Peyer's patch (tissue), 4 donors: ENCODE measurements around the gene MIPOL1. TPM values are rescaled to one million over a fixed set of nuclear protein-coding genes. Genes with fewer than 3 reads are reported as not detected.
"Not testable (repeated sequence)": the region's sequence is repeated elsewhere in the genome, so short reads cannot be mapped to it uniquely, and the experiment has no call there.

Experiments
- DNase-seq, 3 donors: peaks; one replicate each; pipeline ENCODE4 v3.0.0-alpha.2; 2017 to 2019
- H3K27ac ChIP-seq, 4 donors: fragments of 200-600 bp; sonication (generic); one replicate each; pipeline ENCODE4 v1.5.1; 2016 to 2019
- H3K27me3 ChIP-seq, 2 donors: fragments of 200-600 bp; sonication (generic); one replicate each; pipeline ENCODE4 v1.5.1; 2019
- H3K36me3 ChIP-seq, 3 donors: fragments of 200-600 bp; sonication (generic); one replicate each; pipeline ENCODE4 v1.5.1; 2016 to 2019
- H3K4me1 ChIP-seq, 4 donors: fragments of 200-600 bp; sonication (generic); one replicate each; pipeline ENCODE4 v1.5.1; 2016 to 2019
- H3K4me3 ChIP-seq, 4 donors: fragments of 200-600 bp; sonication (generic); 1 replicate in 3 of 4; 2 replicates in 1 of 4; pipeline ENCODE4 v1.5.1; 2016 to 2019; ENCODE audit warnings: mild to moderate bottlenecking in 1 of 4
- H3K9me3 ChIP-seq, 4 donors: fragments of 200-600 bp; sonication (generic); one replicate each; pipeline ENCODE4 v1.5.1; 2016 to 2019; ENCODE audit warnings: mild to moderate bottlenecking in 1 of 4
- CTCF ChIP-seq, 6 experiments: fragments of 450-650 bp in 4 of 6; fragments of 200-600 bp in 2 of 6; sonication (generic) in 1 of 6; IDR thresholded peaks; one replicate each; pipeline ENCODE4 v1.5.1; 2017 to 2019; ENCODE audit warnings: antibody characterized with exemption in 6 of 6, mild to moderate bottlenecking in 3 of 6, moderate library complexity in 1 of 6
- POLR2A ChIP-seq, 2 donors: fragments of 450-650 bp; IDR thresholded peaks; one replicate each; pipeline ENCODE4 v1.5.1; 2017; ENCODE audit warnings: antibody characterized with exemption in 2 of 2, mild to moderate bottlenecking in 2 of 2, moderate library complexity in 2 of 2
- total RNA-seq, 4 donors: library from RNA; depleted of rRNA; stranded (reverse); fragments of >200 nt; gene quantifications; one replicate each; pipeline ENCODE4 v1.1.0, GENCODE V29; 2016

The MIPOL1 gene
- total RNA-seq, 4 donors from 2014 or later: 5.6 to 42.1 (median 14.9) TPM

- DNase-seq: no peak
- no peak overlapping the region for H3K4me3 ChIP-seq
- no peaks in the 10 kb centered on the region for H3K36me3 ChIP-seq
- no peaks in the 10 kb centered on the region for H3K4me1 ChIP-seq
- peaks cover 0 to 13% (median 4%) of the 10 kb centered on the region in 4 donors for H3K9me3 ChIP-seq
- TF ChIP-seq POLR2A (IDR thresholded peaks at IDR 0.05) (no peak), CTCF (IDR thresholded peaks at IDR 0.05) (no peak)
- no peaks in the 10 kb centered on the region for H3K27me3 ChIP-seq
- no peak overlapping the region for H3K27ac ChIP-seq
Observed at GRCh38 chr14:37202265-37202664, 4.5 kb downstream of the MIPOL1 start.

DNA sequence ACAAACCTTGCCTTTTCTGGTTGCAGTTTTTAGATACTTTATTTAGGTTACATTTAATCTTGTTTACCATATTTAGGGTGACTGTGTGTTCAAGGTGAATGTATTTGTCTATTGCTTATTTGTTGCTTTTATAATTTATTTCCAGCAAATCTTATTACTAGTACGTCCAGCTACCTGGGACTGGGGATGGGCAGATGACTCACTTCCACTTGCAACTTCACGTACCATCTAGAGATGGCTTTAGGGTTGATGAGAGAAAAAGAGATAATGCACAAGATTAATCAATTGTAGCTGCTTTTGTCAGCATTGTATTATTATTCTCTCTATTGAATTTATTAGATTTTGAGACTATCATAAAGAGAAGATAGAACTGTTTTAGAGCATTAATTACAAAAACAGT, 5.1 kb downstream of the MIPOL1 start:
- Histone ChIP-seq H3K4me3 (no peak overlapping the region), H3K9me3 (peaks cover 0 to 13% (median 4%) of the 10 kb centered on the region in 4 donors), H3K4me1 (no peaks in the 10 kb centered on the region), H3K27me3 (no peaks in the 10 kb centered on the region), H3K36me3 (no peaks in the 10 kb centered on the region), H3K27ac (no peak overlapping the region)
- DNase-seq: no peak
- TF ChIP-seq POLR2A (IDR thresholded peaks at IDR 0.05): no peak

DNA sequence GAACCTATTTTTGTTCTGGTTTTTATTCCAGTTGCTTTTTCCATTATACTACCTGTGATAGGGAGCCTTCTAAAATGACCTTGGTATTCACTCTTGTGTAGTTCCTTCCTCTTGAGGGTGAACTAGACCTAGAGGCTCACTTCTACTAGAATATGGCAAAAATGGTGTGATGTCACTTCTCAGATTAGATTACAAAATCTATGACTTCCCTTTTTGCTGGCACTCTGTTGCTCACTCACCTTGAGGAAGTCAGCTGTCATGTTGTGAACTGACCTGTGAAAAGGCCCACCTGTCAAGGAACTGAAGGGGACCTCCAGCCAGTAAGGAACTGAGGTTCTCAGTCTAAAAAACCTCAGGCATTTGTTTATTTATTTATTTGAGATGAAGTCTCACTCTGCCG, 5.7 kb downstream of the MIPOL1 start:
- DNase-seq: no peak

GRCh38 chr14:37205623-37206605, 8.2 kb downstream of the MIPOL1 start:
- not testable (repeated sequence) for H3K4me3 ChIP-seq, H3K27ac ChIP-seq, DNase-seq, H3K27me3 ChIP-seq, H3K4me1 ChIP-seq, H3K36me3 ChIP-seq
- peaks cover 0 to 13% (median 4%) of the 10 kb centered on the region in 4 donors for H3K9me3 ChIP-seq

More for the DNA sequence above, 5.7 kb downstream of the MIPOL1 start:
- Histone ChIP-seq H3K36me3 (no peaks in the 10 kb centered on the region), H3K4me1 (no peaks in the 10 kb centered on the region), H3K9me3 (peaks cover 0 to 13% (median 4%) of the 10 kb centered on the region in 4 donors), H3K27ac (no peak overlapping the region), H3K4me3 (no peak overlapping the region), H3K27me3 (no peaks in the 10 kb centered on the region)
- TF ChIP-seq CTCF (IDR thresholded peaks at IDR 0.05) (no peak), POLR2A (IDR thresholded peaks at IDR 0.05) (no peak)

GRCh38 chr14:37209617-37210016, 11.9 kb downstream of the MIPOL1 start:
- not testable (repeated sequence) for H3K36me3 ChIP-seq, DNase-seq, H3K4me1 ChIP-seq, H3K27ac ChIP-seq, H3K4me3 ChIP-seq, H3K27me3 ChIP-seq
- H3K9me3 ChIP-seq: peaks cover 0 to 13% (median 4%) of the 10 kb centered on the region in 4 donors

GRCh38 chr14:37210448-37210847, 12.7 kb downstream of the MIPOL1 start:
- no peak overlapping the region for H3K4me3 ChIP-seq
- DNase-seq: no peak
- H3K4me1 ChIP-seq: no peaks in the 10 kb centered on the region
- TF ChIP-seq CTCF (IDR thresholded peaks at IDR 0.05) (no peak), POLR2A (IDR thresholded peaks at IDR 0.05) (no peak)
- H3K9me3 ChIP-seq: peaks cover 0 to 9% (median 4%) of the 10 kb centered on the region in 4 donors
- H3K36me3 ChIP-seq: no peaks in the 10 kb centered on the region
- no peak overlapping the region for H3K27ac ChIP-seq
- H3K27me3 ChIP-seq: no peaks in the 10 kb centered on the region

DNA sequence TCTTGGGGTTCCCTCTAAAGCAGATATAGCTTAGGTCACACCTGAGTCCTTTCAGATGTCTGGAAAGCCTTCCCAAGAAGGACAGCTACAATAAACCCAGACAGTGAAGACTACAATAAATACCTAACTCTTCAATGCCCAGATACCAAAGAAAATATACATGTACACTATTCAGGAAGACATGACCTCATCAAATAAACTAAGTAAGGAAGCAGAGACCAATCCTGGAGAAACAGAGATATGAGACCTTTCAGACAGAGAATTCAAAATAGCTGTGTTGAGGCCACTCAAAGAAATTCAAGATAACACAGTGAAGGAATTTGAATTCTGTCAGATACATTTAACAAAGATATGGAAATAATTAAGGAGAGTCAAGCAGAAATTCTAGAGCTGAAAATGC, 15.3 kb downstream of the MIPOL1 start:
- no peak for DNase-seq
- no peak overlapping the region for H3K4me3 ChIP-seq
- no peaks in the 10 kb centered on the region for H3K36me3 ChIP-seq
- H3K27ac ChIP-seq: no peak overlapping the region
- no peaks in the 10 kb centered on the region for H3K9me3 ChIP-seq
- TF ChIP-seq POLR2A (IDR thresholded peaks at IDR 0.05) (no peak), CTCF (IDR thresholded peaks at IDR 0.05) (no peak)
- H3K27me3 ChIP-seq: no peaks in the 10 kb centered on the region
- no peaks in the 10 kb centered on the region for H3K4me1 ChIP-seq
